HEK293 (cell line): ENCODE measurements around the gene TPRN.

Experiments
- CTCF ChIA-PET: fragments of 350-600 bp; formaldehyde crosslinking; extraction: SDS; loops from one replicate; lab custom pipeline; 2021; ENCODE audit warnings: antibody characterized with exemption; lab: Yijun Ruan, JAX
- POLR2A ChIA-PET: fragments of 300-600 bp; formaldehyde crosslinking; extraction: SDS; loops from one replicate; lab custom pipeline; 2020; ENCODE audit warnings: antibody characterized with exemption, inconsistent platforms; lab: Yijun Ruan, JAX
- H3K27ac ChIP-seq: fragments of 200-500 bp; sonication (Bioruptor generic); 2 replicates; pipeline ENCODE4 v1.5.1; 2014; ENCODE audit warnings: low read depth, low read length, control low read depth, inconsistent platforms; ENCODE audit errors: extremely low read depth
- H3K36me3 ChIP-seq, 2 experiments: fragments of 200-500 bp in 1 of 2; sonication (Bioruptor generic) in 1 of 2; 1 replicate in 1 of 2; 2 replicates in 1 of 2; pipeline ENCODE4 v1.5.1; 2014 to 2017; ENCODE audit warnings: inconsistent platforms in 2 of 2, low read length in 2 of 2; ENCODE audit not compliant: control insufficient read depth in 2 of 2, insufficient read depth in 1 of 2
- H3K4me1 ChIP-seq: fragments of 200-500 bp; sonication (Bioruptor generic); 2 replicates; pipeline ENCODE4 v1.5.1; 2014; ENCODE audit warnings: mild to moderate bottlenecking, low read length, inconsistent platforms; ENCODE audit not compliant: control insufficient read depth, insufficient read depth
- H3K4me3 ChIP-seq: 2 replicates; pipeline ENCODE4 v1.5.1; 2011; ENCODE audit warnings: low read depth, mild to moderate bottlenecking, control low read depth, low read length, moderate library complexity
- H3K9me3 ChIP-seq: fragments of 200-500 bp; sonication (Bioruptor generic); 2 replicates; pipeline ENCODE4 v1.5.1; 2014; ENCODE audit warnings: low read depth, low read length, inconsistent platforms; ENCODE audit not compliant: control insufficient read depth, insufficient read depth
- GFI1B ChIP-seq: fragments of 450-650 bp; formaldehyde crosslinking; IDR thresholded peaks from 2 replicates; pipeline ENCODE4 v1.5.1; 2016; ENCODE audit warnings: missing biosample characterization, missing genetic modification characterization
- SP3 ChIP-seq: fragments of 450-650 bp; formaldehyde crosslinking; IDR thresholded peaks from 2 replicates; pipeline ENCODE4 v1.5.1; 2016; ENCODE audit warnings: missing biosample characterization, missing genetic modification characterization
- ZNF112 ChIP-seq: fragments of 450-650 bp; formaldehyde crosslinking; IDR thresholded peaks from 2 replicates; pipeline ENCODE4 v1.5.0; 2017; ENCODE audit warnings: missing biosample characterization, missing genetic modification characterization
- ZNF114 ChIP-seq: fragments of 450-650 bp; formaldehyde crosslinking; IDR thresholded peaks from 2 replicates; pipeline ENCODE4 v1.5.0; 2017; ENCODE audit warnings: missing biosample characterization, missing genetic modification characterization
- ZNF214 ChIP-seq: fragments of 450-650 bp; formaldehyde crosslinking; IDR thresholded peaks from 2 replicates; pipeline ENCODE4 v1.5.1; 2017; ENCODE audit warnings: missing biosample characterization, mild to moderate bottlenecking, missing genetic modification characterization, borderline replicate concordance
- ZNF24 ChIP-seq: fragments of 450-650 bp; formaldehyde crosslinking; IDR thresholded peaks from 2 replicates; pipeline ENCODE4 v1.5.1; 2016; ENCODE audit warnings: missing biosample characterization, missing genetic modification characterization
- ZNF707 ChIP-seq: fragments of 450-650 bp; formaldehyde crosslinking; IDR thresholded peaks from 2 replicates; pipeline ENCODE4 v1.5.1; 2016; ENCODE audit warnings: missing biosample characterization, missing genetic modification characterization
- TF ChIP-seq, protein P1 (sequence below): fragments of 450-650 bp; formaldehyde crosslinking; conservative IDR thresholded peaks from 2 replicates; pipeline ENCODE4 v1.5.1; 2016; ENCODE audit warnings: low read depth, missing biosample characterization, missing genetic modification characterization
- TF ChIP-seq, protein P2 (sequence below): fragments of 450-650 bp; formaldehyde crosslinking; IDR thresholded peaks from 2 replicates; pipeline ENCODE4 v1.5.1; 2016; ENCODE audit warnings: missing biosample characterization, missing genetic modification characterization, low read depth
- TF ChIP-seq, protein P3 (sequence below): fragments of 450-650 bp; formaldehyde crosslinking; IDR thresholded peaks from 2 replicates; pipeline ENCODE4 v1.5.1; 2017; ENCODE audit warnings: missing biosample characterization, missing genetic modification characterization
- TF ChIP-seq, protein P4 (sequence below): fragments of 450-650 bp; formaldehyde crosslinking; IDR thresholded peaks from 2 replicates; pipeline ENCODE4 v1.5.1; 2016; ENCODE audit warnings: missing biosample characterization, missing genetic modification characterization

Gene TPRN

DNA sequence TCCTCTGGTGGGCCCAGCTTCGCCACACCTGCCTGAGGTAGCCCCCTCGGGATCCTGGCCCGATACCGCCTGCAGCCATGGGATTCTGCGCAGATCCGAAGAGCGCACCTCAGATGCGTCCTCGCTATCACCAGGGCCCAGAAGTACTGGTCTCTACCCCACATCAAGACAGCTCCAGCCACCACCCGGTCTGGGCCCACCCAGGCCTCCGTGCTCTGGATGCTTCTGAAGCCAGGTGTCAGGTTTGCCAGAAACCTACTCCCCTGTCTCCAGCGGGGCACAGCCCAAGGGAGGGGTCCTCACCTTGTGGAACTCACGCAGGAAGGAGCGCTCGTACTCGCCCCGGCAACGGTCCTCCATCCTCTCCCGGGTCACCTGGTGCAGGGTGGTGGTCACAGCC is 14.6 kb downstream of the TPRN start:
- no peaks in the 10 kb centered on the region for H3K9me3 ChIP-seq
- peaks cover 11% of the 10 kb centered on the region for H3K4me1 ChIP-seq
- H3K36me3 ChIP-seq, result peaks cover 0 to 74% of the 10 kb centered on the region in 2 experiments; a peak in 1 of 3 replicates
- TF ChIP-seq ZNF114 (tag by site-specific recombination), result no peak
- no peak for TF ChIP-seq SP3
- no peak for TF ChIP-seq ZNF112 (tag by site-specific recombination)
- TF ChIP-seq, protein P1, sequence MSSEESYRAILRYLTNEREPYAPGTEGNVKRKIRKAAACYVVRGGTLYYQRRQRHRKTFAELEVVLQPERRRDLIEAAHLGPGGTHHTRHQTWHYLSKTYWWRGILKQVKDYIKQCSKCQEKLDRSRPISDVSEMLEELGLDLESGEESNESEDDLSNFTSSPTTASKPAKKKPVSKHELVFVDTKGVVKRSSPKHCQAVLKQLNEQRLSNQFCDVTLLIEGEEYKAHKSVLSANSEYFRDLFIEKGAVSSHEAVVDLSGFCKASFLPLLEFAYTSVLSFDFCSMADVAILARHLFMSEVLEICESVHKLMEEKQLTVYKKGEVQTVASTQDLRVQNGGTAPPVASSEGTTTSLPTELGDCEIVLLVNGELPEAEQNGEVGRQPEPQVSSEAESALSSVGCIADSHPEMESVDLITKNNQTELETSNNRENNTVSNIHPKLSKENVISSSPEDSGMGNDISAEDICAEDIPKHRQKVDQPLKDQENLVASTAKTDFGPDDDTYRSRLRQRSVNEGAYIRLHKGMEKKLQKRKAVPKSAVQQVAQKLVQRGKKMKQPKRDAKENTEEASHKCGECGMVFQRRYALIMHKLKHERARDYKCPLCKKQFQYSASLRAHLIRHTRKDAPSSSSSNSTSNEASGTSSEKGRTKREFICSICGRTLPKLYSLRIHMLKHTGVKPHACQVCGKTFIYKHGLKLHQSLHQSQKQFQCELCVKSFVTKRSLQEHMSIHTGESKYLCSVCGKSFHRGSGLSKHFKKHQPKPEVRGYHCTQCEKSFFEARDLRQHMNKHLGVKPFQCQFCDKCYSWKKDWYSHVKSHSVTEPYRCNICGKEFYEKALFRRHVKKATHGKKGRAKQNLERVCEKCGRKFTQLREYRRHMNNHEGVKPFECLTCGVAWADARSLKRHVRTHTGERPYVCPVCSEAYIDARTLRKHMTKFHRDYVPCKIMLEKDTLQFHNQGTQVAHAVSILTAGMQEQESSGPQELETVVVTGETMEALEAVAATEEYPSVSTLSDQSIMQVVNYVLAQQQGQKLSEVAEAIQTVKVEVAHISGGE, result no peak
- TF ChIP-seq GFI1B (tag by site-specific recombination), result no peak
- no peak for TF ChIP-seq ZNF707
- ChIA-PET POLR2A (no interaction called here), CTCF (interaction anchor here (3.5 kb wide), 1 partner anchor 50 kb away, joined by 16 read pairs; no protein-coding TSS in a partner anchor)
- no peak overlapping the region for H3K27ac ChIP-seq
- H3K4me3 ChIP-seq, result no peak overlapping the region

DNA sequence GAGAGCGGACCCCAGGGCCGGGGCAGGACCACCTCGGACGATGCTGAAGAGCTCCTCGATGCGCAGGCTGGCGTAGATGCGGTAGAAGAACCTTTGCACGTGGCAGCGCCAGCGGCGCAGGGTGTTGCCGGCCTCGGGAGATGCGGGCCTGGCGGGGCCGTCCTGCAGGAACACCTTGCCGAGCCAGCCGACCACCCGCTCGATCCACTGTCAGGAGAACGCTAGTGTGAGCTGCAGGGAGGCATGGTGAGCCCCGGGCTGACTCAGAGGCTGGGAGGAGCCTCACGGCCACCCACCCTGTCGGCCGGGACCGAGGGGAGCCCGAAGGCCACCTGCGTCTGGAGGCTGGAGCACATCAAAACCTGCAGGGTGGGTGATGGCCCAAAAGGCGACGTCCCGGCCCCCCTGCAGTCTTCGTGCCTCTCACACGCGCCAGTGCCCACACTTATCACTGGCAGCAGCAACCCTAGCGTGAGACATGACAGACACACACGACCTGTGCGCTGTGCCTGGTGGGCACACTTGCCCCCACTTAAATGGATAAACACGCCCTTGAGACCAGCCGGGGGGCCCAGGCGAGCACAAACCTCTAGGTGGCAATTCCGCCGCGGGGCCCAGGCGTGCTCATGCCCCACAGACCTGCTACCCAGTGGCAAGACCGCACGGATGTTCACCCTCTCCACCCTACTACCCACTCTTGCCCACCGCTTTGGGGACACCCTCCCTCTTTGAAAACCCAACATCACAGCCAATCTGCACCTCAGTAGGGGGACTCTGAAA is 15.5 kb downstream of the TPRN start:
- TF ChIP-seq, protein P2, sequence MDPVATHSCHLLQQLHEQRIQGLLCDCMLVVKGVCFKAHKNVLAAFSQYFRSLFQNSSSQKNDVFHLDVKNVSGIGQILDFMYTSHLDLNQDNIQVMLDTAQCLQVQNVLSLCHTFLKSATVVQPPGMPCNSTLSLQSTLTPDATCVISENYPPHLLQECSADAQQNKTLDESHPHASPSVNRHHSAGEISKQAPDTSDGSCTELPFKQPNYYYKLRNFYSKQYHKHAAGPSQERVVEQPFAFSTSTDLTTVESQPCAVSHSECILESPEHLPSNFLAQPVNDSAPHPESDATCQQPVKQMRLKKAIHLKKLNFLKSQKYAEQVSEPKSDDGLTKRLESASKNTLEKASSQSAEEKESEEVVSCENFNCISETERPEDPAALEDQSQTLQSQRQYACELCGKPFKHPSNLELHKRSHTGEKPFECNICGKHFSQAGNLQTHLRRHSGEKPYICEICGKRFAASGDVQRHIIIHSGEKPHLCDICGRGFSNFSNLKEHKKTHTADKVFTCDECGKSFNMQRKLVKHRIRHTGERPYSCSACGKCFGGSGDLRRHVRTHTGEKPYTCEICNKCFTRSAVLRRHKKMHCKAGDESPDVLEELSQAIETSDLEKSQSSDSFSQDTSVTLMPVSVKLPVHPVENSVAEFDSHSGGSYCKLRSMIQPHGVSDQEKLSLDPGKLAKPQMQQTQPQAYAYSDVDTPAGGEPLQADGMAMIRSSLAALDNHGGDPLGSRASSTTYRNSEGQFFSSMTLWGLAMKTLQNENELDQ, result no peak
- no peak for TF ChIP-seq ZNF214
- TF ChIP-seq, protein P3, sequence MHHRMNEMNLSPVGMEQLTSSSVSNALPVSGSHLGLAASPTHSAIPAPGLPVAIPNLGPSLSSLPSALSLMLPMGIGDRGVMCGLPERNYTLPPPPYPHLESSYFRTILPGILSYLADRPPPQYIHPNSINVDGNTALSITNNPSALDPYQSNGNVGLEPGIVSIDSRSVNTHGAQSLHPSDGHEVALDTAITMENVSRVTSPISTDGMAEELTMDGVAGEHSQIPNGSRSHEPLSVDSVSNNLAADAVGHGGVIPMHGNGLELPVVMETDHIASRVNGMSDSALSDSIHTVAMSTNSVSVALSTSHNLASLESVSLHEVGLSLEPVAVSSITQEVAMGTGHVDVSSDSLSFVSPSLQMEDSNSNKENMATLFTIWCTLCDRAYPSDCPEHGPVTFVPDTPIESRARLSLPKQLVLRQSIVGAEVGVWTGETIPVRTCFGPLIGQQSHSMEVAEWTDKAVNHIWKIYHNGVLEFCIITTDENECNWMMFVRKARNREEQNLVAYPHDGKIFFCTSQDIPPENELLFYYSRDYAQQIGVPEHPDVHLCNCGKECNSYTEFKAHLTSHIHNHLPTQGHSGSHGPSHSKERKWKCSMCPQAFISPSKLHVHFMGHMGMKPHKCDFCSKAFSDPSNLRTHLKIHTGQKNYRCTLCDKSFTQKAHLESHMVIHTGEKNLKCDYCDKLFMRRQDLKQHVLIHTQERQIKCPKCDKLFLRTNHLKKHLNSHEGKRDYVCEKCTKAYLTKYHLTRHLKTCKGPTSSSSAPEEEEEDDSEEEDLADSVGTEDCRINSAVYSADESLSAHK (tag by site-specific recombination), result no peak
- TF ChIP-seq ZNF24 (tag by site-specific recombination), result no peak
- TF ChIP-seq, protein P4, sequence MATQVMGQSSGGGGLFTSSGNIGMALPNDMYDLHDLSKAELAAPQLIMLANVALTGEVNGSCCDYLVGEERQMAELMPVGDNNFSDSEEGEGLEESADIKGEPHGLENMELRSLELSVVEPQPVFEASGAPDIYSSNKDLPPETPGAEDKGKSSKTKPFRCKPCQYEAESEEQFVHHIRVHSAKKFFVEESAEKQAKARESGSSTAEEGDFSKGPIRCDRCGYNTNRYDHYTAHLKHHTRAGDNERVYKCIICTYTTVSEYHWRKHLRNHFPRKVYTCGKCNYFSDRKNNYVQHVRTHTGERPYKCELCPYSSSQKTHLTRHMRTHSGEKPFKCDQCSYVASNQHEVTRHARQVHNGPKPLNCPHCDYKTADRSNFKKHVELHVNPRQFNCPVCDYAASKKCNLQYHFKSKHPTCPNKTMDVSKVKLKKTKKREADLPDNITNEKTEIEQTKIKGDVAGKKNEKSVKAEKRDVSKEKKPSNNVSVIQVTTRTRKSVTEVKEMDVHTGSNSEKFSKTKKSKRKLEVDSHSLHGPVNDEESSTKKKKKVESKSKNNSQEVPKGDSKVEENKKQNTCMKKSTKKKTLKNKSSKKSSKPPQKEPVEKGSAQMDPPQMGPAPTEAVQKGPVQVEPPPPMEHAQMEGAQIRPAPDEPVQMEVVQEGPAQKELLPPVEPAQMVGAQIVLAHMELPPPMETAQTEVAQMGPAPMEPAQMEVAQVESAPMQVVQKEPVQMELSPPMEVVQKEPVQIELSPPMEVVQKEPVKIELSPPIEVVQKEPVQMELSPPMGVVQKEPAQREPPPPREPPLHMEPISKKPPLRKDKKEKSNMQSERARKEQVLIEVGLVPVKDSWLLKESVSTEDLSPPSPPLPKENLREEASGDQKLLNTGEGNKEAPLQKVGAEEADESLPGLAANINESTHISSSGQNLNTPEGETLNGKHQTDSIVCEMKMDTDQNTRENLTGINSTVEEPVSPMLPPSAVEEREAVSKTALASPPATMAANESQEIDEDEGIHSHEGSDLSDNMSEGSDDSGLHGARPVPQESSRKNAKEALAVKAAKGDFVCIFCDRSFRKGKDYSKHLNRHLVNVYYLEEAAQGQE (tag by site-specific recombination), result no peak
- TF ChIP-seq, all 188 proteins: peak for 0
- CTCF ChIA-PET, result no interaction called here
- POLR2A ChIA-PET, result interaction anchor here (0.8 kb wide), 1 partner anchor 9 kb away, joined by 3 read pairs; no protein-coding TSS in a partner anchor
- H3K27ac ChIP-seq, result no peak overlapping the region
- H3K36me3 ChIP-seq, result peaks cover 0 to 74% of the 10 kb centered on the region in 2 experiments; a peak in 1 of 3 replicates
- no peaks in the 10 kb centered on the region for H3K9me3 ChIP-seq
- H3K4me3 ChIP-seq, result no peak overlapping the region
- H3K4me1 ChIP-seq, result peaks cover 11% of the 10 kb centered on the region
